ENCODE data around the gene PKD1L1. TPM values are rescaled to one million over a fixed set of nuclear protein-coding genes. Genes with fewer than 3 reads are reported as not detected.

The PKD1L1 gene
- total and polyA plus RNA-seq, 8 donors, result 0.13 to 0.67 (median 0.34) TPM

DNA sequence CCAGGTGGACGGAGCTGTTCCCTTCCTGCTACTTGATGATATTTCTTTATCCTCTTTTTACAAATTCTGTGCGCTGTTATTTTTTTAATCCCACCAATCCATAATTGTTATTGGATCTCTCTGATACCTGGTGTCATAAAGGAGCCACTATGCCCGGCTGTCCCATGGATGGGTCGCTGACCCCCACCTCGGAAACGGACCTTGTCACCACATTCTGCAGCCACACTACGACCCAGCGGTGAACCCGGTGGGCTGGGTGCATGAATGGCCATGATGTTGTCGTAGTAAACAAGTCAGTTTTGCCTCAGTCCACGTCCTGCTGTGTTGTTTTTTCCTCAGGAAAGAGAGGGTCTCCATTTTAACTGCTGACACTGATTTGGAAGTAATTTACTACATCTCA, 112.2 kb downstream of the PKD1L1 start:
- DNase-seq, result no peak
- Histone ChIP-seq H3K27me3 (no peaks in the 10 kb centered on the region), H3K9me3 (no peaks in the 10 kb centered on the region), H3K4me1 (no peaks in the 10 kb centered on the region), H3K4me3 (no peak overlapping the region), H3K27ac (no peak overlapping the region), H3K36me3 (no peaks in the 10 kb centered on the region)
- intact Hi-C loops (cut with DNase I), result no loop called here
- no peak for ATAC-seq
- no peak for TF ChIP-seq CTCF (IDR thresholded peaks at IDR 0.05)

GRCh38 chr7:47833211-47833610, 115.1 kb downstream of the PKD1L1 start:
- no peaks in the 10 kb centered on the region for H3K27me3 ChIP-seq
- no peak overlapping the region for H3K4me3 ChIP-seq
- no peak for TF ChIP-seq CTCF (IDR thresholded peaks at IDR 0.05)
- no peaks in the 10 kb centered on the region for H3K4me1 ChIP-seq
- no peak for DNase-seq
- no peak for ATAC-seq
- H3K9me3 ChIP-seq, result no peaks in the 10 kb centered on the region
- H3K36me3 ChIP-seq, result no peaks in the 10 kb centered on the region
- no peak overlapping the region for H3K27ac ChIP-seq
- intact Hi-C loops (cut with DNase I), result no loop called here

DNA sequence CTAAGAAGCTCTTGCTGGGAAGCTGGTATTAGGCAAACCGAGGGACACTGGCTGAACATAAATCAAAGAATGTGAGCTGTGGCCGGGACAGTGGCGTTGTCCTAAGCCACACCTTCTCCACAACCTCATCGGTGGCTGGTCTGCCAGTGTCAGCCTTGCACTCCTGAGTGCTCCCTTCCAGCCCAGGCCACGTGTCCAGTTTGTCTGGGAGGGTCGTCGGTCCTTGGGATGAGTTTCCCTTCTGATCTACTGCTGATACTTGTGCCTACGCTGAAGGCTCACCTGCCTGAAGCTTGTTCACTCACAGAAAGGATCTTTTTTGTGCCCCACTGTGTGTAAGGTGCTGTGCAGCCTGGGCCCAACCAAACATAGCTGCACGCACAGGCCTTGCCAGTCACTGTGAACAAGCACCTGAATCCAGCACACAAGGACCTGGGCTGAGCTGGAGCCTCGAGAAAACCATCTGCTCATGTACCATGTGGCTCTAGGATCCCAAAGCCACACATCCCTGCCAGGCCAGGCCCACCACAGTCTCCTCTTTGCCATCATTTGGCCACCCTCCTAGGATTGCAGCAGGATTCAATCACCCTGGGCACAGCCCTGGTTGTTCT, 116.1 kb downstream of the PKD1L1 start:
- intact Hi-C loops (cut with DNase I), result no loop called here
- ATAC-seq (no peak), DNase-seq (no peak)
- Histone ChIP-seq H3K36me3 (no peaks in the 10 kb centered on the region), H3K9me3 (no peaks in the 10 kb centered on the region), H3K4me3 (no peak overlapping the region), H3K4me1 (no peaks in the 10 kb centered on the region), H3K27me3 (no peaks in the 10 kb centered on the region), H3K27ac (no peak overlapping the region)
- no peak for TF ChIP-seq CTCF (IDR thresholded peaks at IDR 0.05)

DNA sequence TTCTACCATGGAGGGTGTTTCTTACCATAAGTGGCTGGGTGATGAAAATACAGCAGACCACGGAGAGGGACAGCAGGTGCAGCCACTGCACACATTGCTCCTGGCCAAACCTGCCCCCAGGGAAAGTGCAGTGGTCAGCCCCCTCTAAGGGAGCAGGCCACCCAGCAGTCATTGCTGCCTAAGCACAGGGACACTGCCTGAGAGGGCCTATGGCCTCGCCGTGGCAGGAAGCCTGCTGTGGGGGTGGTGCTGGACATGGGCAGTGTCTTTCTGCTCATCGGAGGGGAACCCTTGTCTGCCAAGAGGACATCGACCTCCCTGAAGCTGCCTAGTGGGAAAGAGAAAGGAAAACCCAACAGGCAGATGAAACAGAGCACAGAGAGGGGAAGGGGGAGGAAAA, 118.3 kb downstream of the PKD1L1 start:
- no peak for TF ChIP-seq CTCF (IDR thresholded peaks at IDR 0.05)
- no peaks in the 10 kb centered on the region for H3K36me3 ChIP-seq
- no peak for DNase-seq
- no peaks in the 10 kb centered on the region for H3K9me3 ChIP-seq
- no peak overlapping the region for H3K4me3 ChIP-seq
- intact Hi-C loops (cut with DNase I), result no loop called here
- no peak for ATAC-seq
- no peaks in the 10 kb centered on the region for H3K4me1 ChIP-seq
- H3K27ac ChIP-seq, result no peak overlapping the region
- no peaks in the 10 kb centered on the region for H3K27me3 ChIP-seq

- H3K4me3 ChIP-seq, result no peak overlapping the region
- H3K27ac ChIP-seq, result no peak overlapping the region
- ATAC-seq (no peak), DNase-seq (no peak)
- no peaks in the 10 kb centered on the region for H3K36me3 ChIP-seq
- TF ChIP-seq CTCF (IDR thresholded peaks at IDR 0.05), result no peak
- no peaks in the 10 kb centered on the region for H3K27me3 ChIP-seq
- no peaks in the 10 kb centered on the region for H3K9me3 ChIP-seq
- no peaks in the 10 kb centered on the region for H3K4me1 ChIP-seq
- intact Hi-C loops (cut with DNase I), result loop anchor here in 1 of 2 donors (10.0 kb wide), 1 partner anchor 543 kb away; no protein-coding TSS in a partner anchor
Observed at GRCh38 chr7:47827871-47828270, 120.4 kb downstream of the PKD1L1 start.
